ENCODE data around the gene CHMP4B.

The CHMP4B gene

DNA sequence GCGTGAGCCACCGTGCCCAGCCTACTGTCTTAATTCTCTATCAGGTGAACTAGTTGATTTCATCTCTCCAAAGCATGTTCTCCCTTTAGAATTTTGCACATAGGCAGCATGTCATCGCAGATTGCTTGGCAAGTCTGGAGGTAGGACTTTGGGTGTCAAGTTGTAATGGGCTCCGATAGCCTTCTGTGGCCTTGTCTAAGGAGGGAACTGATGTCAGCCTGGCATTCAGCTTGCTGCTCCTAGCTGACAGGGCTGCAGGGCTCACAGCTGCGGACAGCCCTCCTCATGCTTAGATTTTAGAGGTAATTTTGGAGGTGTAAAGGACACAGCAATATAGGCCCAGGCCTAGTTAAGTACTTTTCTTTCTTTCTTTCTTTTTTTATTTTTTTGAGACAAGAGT lies 11.3 kb downstream of the CHMP4B start:
- DNase-seq = no peak

- DNase-seq = no peak
These were observed 11.8 kb downstream of the CHMP4B start for GRCh38 chr20:33822991-33823390.

- DNase-seq = no peak
These were observed 13.7 kb downstream of the CHMP4B start for GRCh38 chr20:33824852-33825251.

- no peak for DNase-seq
These were observed 14.5 kb downstream of the CHMP4B start for GRCh38 chr20:33825340-33826269.

GRCh38 chr20:33826270-33826897 lies 15.2 kb downstream of the CHMP4B start:
- DNase-seq = peak; percentile 25

- no peak for DNase-seq
These were observed 16.0 kb downstream of the CHMP4B start for GRCh38 chr20:33827109-33827508.

DNA sequence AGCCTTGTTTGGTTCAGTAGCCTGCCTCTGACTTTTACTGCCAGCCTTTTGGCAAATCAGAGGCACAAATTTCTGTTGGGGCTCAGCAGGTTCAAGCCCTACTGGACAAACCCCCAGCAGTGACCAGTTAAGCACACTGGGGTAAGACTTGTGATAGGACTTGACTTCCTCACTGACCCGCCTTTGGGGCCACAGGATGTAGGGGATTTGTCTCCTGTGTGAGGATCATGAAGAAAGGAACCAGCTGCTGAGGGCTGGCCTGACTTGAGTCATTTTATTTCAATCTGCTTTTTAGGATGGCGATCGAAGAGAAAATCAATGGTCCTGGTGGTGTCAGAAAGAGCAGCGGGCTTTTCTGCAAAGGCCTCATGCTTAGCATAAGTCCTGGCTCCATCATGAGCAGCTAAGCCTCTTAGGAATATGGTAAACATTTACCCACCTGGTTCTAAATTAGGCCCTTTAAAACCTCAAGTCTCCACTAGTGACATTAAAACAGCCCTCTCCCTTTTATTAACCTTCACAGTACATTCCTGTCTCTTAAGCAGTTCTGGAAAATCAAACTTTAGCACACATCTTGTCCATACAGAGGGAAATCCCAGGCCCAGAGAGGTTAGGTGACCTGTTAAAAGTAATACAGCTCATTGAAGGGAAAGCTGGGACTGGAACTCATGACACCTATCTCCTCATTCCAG lies 16.6 kb downstream of the CHMP4B start:
- no peak for DNase-seq

DNA sequence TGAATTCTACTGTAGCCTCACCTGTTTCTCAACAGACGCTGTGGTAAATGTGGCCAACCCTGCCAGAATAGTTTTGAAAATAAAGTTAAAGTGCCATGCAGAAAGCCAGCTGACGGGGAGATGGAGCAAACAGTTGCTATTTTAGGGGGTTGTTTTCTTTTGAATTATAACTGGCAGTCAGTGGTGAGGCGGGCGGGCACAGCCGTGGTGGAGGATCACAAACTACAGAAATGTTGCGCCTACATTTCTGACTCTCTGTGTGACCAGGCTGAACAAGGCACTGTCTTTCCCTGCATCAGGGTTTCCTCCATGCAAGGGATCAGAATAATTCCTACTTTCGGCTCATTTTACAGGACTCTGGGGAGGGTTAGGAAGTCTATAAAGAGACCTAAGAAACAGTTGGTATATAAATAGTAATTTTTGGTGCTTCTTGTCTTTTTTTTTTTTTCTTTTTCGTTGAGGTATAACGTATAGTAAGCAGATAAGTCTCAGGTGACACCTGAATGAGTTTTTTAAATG lies 17.2 kb downstream of the CHMP4B start:
- no peak for DNase-seq

DNA sequence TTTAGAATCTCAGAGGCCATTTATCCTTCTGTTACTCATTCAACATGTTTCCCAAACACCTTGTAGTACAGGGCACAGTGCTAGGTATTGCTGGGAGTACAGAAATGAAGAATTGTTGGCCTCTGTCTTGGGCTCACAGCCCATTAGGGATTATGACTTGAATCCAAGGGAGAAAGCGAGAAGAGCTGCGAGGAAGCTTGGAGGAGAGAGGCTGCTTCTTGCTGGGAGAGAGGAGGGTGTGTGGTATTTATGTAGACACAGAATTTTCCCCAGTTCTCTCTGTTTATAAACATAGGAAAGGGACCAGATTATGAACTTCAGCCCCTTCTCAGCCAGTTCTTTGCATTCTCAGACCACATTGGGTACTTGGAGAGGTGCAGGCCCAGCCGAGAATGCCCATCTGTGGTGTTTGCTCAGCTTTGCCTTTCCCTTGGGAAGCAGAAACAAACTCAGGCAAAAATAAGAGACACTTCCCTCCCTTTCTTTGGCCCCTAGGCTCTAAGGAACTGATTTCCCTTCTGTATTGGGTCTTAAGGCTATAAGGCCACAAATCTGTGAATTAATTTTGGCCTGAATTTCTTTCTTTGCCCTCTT lies 17.9 kb downstream of the CHMP4B start:
- DNase-seq = no peak

- DNase-seq = no peak
These were observed 18.5 kb downstream of the CHMP4B start for GRCh38 chr20:33829636-33830035.

DNA sequence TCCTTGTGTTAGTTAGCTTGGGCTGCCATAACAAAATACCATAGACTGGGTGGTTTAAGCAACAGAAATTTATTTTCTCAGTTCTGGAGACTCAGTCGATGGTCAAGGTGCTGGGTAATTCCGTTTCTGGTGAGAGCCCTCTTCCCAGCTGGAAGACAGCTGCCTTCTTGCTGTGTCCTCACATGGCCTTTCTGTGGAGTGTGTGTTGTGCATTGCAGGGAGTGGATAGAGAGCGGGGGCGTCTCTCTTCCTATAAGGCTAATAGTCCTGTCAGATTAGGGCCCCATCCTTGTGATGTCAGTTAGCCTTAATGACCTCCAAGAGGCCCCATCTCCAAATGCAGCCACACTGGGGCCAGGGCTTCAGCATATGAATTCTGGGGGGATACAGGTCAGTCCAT lies 19.2 kb downstream of the CHMP4B start:
- DNase-seq = no peak

GRCh38 chr20:33832103-33832804 lies 21.1 kb downstream of the CHMP4B start:
- no peak for DNase-seq

- DNase-seq = no peak
These were observed 22.2 kb downstream of the CHMP4B start for GRCh38 chr20:33833333-33833732.

DNA sequence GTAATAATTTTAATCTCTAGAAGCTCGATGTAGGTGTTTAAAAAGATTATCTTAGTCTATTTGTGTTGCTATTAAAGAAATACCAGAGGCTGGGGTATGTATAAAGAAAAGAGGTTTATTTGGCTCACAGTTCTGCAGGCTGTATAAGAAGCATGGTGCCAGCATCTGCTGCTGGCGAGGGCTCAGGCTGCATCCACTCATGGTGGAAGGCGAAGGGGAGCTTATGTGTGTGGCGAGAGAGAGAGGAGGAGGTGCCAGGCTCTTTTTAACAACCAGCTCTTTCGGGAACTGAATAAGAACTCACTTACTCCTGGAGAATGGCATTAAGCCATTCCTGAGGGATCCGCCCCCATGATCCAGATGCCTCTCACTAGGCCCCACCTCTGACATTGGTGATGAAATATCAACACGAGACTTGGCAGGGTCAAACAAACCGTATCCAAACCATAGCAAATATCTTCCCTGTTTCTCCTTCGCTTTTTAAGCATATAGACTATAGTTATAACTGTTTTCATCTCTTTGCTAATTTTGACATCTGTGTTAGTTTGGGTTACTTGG lies 24.5 kb downstream of the CHMP4B start:
- DNase-seq = no peak

DNA sequence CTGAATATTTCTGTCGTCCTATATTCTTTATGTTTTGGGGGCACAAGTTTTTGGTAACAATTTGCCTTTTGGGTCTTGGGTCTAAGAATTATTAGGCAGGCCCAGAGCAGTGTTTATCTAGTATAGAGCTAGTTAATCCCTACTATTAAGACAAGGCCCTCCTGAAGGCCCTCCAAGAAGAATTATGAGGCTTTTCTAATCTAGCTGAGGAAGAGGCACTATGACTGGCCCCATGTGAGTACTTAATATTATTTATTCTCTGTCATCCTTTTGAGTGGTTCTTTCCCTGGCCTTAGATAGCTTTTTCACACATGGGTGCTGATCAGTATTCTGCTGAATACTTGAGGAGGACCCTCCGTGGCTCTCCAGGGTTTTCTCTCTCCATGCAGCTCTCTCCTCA lies 25.1 kb downstream of the CHMP4B start:
- no peak for DNase-seq

DNA sequence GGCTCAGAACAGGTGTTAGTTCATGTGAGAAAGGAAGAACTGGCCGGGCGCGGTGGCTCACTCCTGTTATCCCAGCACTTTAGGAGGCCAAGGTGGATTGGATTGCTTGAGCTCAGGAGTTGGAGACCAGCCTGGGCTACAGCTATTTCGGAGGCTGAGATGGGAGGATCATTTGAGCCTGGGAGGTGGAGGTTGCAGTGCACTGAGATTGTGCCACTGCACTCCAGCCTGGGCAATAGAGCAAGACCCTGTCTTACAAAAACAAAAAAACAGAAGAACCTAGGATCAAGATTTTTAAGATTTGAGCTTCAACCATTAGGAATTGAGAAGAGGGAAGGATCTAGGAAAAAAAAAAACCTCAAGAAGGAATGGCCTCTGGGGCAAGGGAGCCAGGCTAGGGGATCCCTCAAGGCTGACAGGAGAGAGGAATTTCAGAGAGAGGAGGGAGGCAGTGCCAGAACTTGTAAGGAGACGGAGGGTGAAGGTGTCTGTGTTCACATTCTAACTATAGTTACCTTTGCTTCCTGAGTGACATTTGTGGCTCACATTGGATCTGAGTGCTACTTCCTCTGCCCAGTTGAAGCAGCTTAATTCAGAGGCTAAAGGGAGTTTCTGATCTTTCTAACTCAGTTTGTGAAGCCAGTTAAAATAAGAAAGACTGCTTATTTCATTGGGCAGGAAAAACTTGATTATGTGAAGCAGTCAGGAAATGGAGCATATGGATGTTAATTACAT lies 26.1 kb downstream of the CHMP4B start:
- DNase-seq = no peak

GRCh38 chr20:33838035-33838864 lies 27.1 kb downstream of the CHMP4B start:
- DNase-seq = peak; percentile 35

DNA sequence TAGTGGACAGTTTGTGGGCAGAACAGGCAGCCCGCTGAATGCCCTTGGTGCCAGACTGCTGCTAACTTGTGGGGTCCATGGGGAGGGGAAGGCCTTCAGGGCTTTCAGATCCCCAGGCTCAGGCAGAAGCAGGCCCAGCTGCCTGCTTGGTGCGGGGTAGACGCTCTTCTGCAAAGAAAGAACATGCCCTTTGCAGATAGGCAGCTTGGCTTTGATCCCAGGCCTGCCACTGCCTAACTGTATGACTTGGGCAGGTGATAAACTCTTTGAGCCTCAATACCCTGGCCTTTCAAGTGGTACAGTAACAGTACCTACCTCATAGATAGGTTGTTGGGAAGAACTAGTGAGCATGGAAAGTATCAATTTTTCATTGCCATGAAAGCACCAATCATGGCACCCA lies 28.4 kb downstream of the CHMP4B start:
- no peak for DNase-seq

DNA sequence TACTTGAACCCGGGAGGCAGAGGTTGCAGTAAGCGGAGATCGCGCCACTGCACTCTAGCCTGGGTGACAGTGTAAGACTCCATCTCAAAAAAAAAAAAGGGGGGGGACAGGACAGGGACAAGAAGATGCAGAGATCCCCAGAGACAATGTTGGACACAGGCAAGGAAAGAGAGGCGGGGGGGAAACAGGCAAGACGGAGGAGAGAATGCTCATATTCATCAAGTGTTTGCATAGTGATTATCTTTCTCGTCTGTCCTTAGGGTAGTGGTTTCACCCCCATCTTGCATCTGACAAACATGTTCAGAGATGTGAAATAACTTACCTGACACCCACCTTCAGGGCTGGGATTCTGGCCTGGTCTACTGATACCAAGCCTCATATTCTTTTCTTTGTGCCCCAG lies 29.0 kb downstream of the CHMP4B start:
- no peak for DNase-seq

GRCh38 chr20:33840759-33841435 lies 29.7 kb downstream of the CHMP4B start:
- no peak for DNase-seq

Data from inflammatory macrophage treated with lipopolysaccharide for 4 hours (primary cell).